GM12878 (cell line): ENCODE measurements around the gene EXOC1L. TPM values are rescaled to one million over a fixed set of nuclear protein-coding genes. Genes with fewer than 3 reads are reported as not detected.

Source experiments
- ATAC-seq: fragments of 200-7000 bp; cut with Tn5 transposase; 3 replicates; pipeline ENCODE4 v1.9.1; 2020; ENCODE audit warnings: mild to moderate bottlenecking, moderate library complexity
- BruUV-seq: library from RNA; stranded (reverse); fragments of 400-500 nt; replicated peaks from 2 replicates; lab custom pipeline; 2021; lab: Mats Ljungman, UMichigan
- CTCF ChIA-PET: fragments of 300-600 bp; sonication (Branson Sonifier 250); formaldehyde crosslinking; extraction: SDS; loops from one replicate; lab custom pipeline; 2021; ENCODE audit warnings: inconsistent platforms; lab: Yijun Ruan, JAX
- POLR2A ChIA-PET: fragments of 350-600 bp; formaldehyde crosslinking; extraction: SDS; loops from one replicate; lab custom pipeline; 2021; ENCODE audit warnings: inconsistent platforms; lab: Charles Lee
- RAD21 ChIA-PET: fragments of 300-600 bp; sonication (Branson Sonifier 250); formaldehyde crosslinking; loops from one replicate; lab custom pipeline; 2023; ENCODE audit warnings: antibody characterized with exemption; ENCODE audit not compliant: unreplicated experiment; lab: Charles Lee
- SMC1A ChIA-PET: fragments of 300-600 bp; sonication (Branson Sonifier 250); formaldehyde crosslinking; loops from one replicate; lab custom pipeline; 2023; ENCODE audit not compliant: unreplicated experiment, uncharacterized antibody; lab: Charles Lee
- DNase-seq: peaks from one replicate; pipeline ENCODE4 v3.0.0-alpha.2; 2011; ENCODE audit warnings: low read depth, low spot score
- FAIRE-seq: peaks from 3 replicates; lab custom pipeline; 2011; peaks lifted over from hg19 to GRCh38; lab: Jason Lieb, UNC
- H2AFZ ChIP-seq: 2 replicates; pipeline ENCODE4 v1.6.0; 2011; ENCODE audit warnings: low read depth, low read length, control low read depth; ENCODE audit not compliant: control insufficient read depth
- H3K27ac ChIP-seq: 2 replicates; pipeline ENCODE4 v1.5.1; 2011; ENCODE audit warnings: control low read depth; ENCODE audit not compliant: control insufficient read depth, insufficient read depth
- H3K27me3 ChIP-seq, 2 experiments: replicated peaks in 1 of 2; 2 replicates each; pipeline versions ENCODE4 v1.6.0 to v1.6.1; 2011; ENCODE audit warnings: low read length in 1 of 2; ENCODE audit not compliant: control insufficient read depth in 2 of 2, insufficient read depth in 2 of 2
- H3K36me3 ChIP-seq, 2 experiments: 2 replicates each; pipeline ENCODE4 v1.5.1; 2011; ENCODE audit warnings: low read length in 1 of 2; ENCODE audit not compliant: control insufficient read depth in 2 of 2, insufficient read depth in 2 of 2
- H3K4me1 ChIP-seq: 2 replicates; pipeline ENCODE4 v1.6.1; 2011; ENCODE audit warnings: mild to moderate bottlenecking, low read length, moderate library complexity, mixed read lengths; ENCODE audit not compliant: control insufficient read depth, insufficient read depth
- H3K4me2 ChIP-seq: 2 replicates; pipeline ENCODE4 v1.6.0; 2011; ENCODE audit warnings: control low read depth; ENCODE audit not compliant: control insufficient read depth, insufficient read depth
- H3K4me3 ChIP-seq: fragments of 200-600 bp; sonication (generic); 2 replicates; pipeline ENCODE4 v1.5.1; 2016
- H3K79me2 ChIP-seq: 2 replicates; pipeline ENCODE4 v1.6.0; 2011; ENCODE audit warnings: low read length; ENCODE audit not compliant: control insufficient read depth, insufficient read depth
- H3K9ac ChIP-seq: 2 replicates; pipeline ENCODE4 v1.8.0; 2011; ENCODE audit warnings: low read length, control low read depth, mixed read lengths; ENCODE audit not compliant: control insufficient read depth, insufficient read depth
- H3K9me3 ChIP-seq: replicated peaks from 3 replicates; pipeline ENCODE4 v1.5.1; 2011; ENCODE audit warnings: mild to moderate bottlenecking, low read length; ENCODE audit not compliant: control insufficient read depth, insufficient read depth
- H4K20me1 ChIP-seq: 2 replicates; pipeline ENCODE4 v1.6.0; 2011; ENCODE audit not compliant: control insufficient read depth, insufficient read depth
- ASH2L ChIP-seq: fragments of 300-600, 200-600 bp; sonication (generic); IDR thresholded peaks from 2 replicates; pipeline ENCODE4 v1.6.1; 2017; ENCODE audit warnings: low read depth, mild to moderate bottlenecking, borderline replicate concordance
- CBFB ChIP-seq: IDR thresholded peaks from 2 replicates; pipeline ENCODE4 v1.6.1; 2016; ENCODE audit warnings: antibody characterized with exemption, low read depth
- CHD2 ChIP-seq: IDR thresholded peaks from 2 replicates; pipeline ENCODE4 v1.6.1; 2011; ENCODE audit warnings: low read depth, low read length, improper control_type of control experiment, borderline replicate concordance
- CHD4 ChIP-seq: fragments of 200-600 bp; sonication (generic); IDR thresholded peaks from 2 replicates; pipeline ENCODE4 v1.6.1; 2016; ENCODE audit warnings: mild to moderate bottlenecking
- CREM ChIP-seq: IDR thresholded peaks from 2 replicates; pipeline ENCODE4 v1.6.1; 2014; ENCODE audit warnings: antibody characterized with exemption, low read depth
- CUX1 ChIP-seq: IDR thresholded peaks from 2 replicates; pipeline ENCODE4 v1.6.1; 2012; ENCODE audit warnings: improper control_type of control experiment, low read depth, low read length; ENCODE audit not compliant: insufficient replicate concordance
- DPF2 ChIP-seq: fragments of 450-650 bp; IDR thresholded peaks from 2 replicates; pipeline ENCODE4 v1.6.1; 2017; ENCODE audit warnings: mild to moderate bottlenecking
- ETV6 ChIP-seq, 2 experiments: fragments of 450-650 bp in 1 of 2; IDR thresholded peaks in 1 of 2; conservative IDR thresholded peaks in 1 of 2; 2 replicates each; pipeline ENCODE4 v1.6.1; 2014; ENCODE audit warnings: antibody characterized with exemption in 1 of 2, borderline replicate concordance in 1 of 2, low read depth in 1 of 2, mild to moderate bottlenecking in 1 of 2, moderate library complexity in 1 of 2
- JUND ChIP-seq: IDR thresholded peaks from 2 replicates; pipeline ENCODE4 v1.6.1; 2012; ENCODE audit warnings: low read depth, mild to moderate bottlenecking, low read length, improper control_type of control experiment, moderate library complexity
- LARP7 ChIP-seq: fragments of 450-650 bp; IDR thresholded peaks from 2 replicates; pipeline ENCODE4 v1.6.1; 2017; ENCODE audit warnings: mild to moderate bottlenecking
- MLLT1 ChIP-seq: fragments of 450-650 bp; IDR thresholded peaks from 2 replicates; pipeline ENCODE4 v1.6.1; 2016; ENCODE audit warnings: mild to moderate bottlenecking
- PAX5 ChIP-seq: IDR thresholded peaks from 2 replicates; pipeline ENCODE4 v1.6.1; 2011; ENCODE audit warnings: low read depth, low read length, borderline replicate concordance
- RB1 ChIP-seq: fragments of 450-650 bp; formaldehyde crosslinking; IDR thresholded peaks from 2 replicates; pipeline ENCODE4 v1.6.1; 2017; ENCODE audit warnings: mild to moderate bottlenecking, borderline replicate concordance
- RFX5 ChIP-seq: IDR thresholded peaks from 2 replicates; pipeline ENCODE4 v1.6.1; 2011; ENCODE audit warnings: low read depth, low read length, improper control_type of control experiment
- TCF12 ChIP-seq: IDR thresholded peaks from 2 replicates; pipeline ENCODE4 v1.6.1; 2011; ENCODE audit warnings: low read depth, mild to moderate bottlenecking, low read length
- YY1 ChIP-seq: IDR thresholded peaks from 2 replicates; pipeline ENCODE4 v1.6.1; 2011; ENCODE audit warnings: low read depth, mild to moderate bottlenecking, low read length
- ZSCAN29 ChIP-seq: fragments of 450-650 bp; IDR thresholded peaks from 2 replicates; pipeline ENCODE4 v1.6.1; 2017; ENCODE audit warnings: mild to moderate bottlenecking, moderate library complexity
- ZZZ3 ChIP-seq: IDR thresholded peaks from 2 replicates; pipeline ENCODE4 v1.6.1; 2011; ENCODE audit warnings: low read depth; ENCODE audit not compliant: control insufficient read depth, insufficient read length
- WGBS: methylation state at CpG from one replicate; pipeline ENCODE4 v1.1.6; 2016; ENCODE audit warnings: low lambda C conversion rate; ENCODE audit not compliant: insufficient replicate concordance, insufficient coverage; ENCODE audit errors: missing lambda C conversion rate; 5-methylcytosine and 5-hydroxymethylcytosine counted together
- in situ Hi-C: fragments of 300-500 bp; cut with MboI; formaldehyde crosslinking; loops from 9 replicates; pipeline ENCODE4 v1.14.3; 2018; ENCODE audit warnings: mixed read lengths
- intact Hi-C: fragments of 100-400 bp; cut with micrococcal nuclease; formaldehyde crosslinking; loops from one replicate; pipeline ENCODE4 v1.14.2; 2022; ENCODE audit not compliant: unreplicated experiment
- polyA plus RNA-seq, 11 experiments: library from polyadenylated mRNA; depleted of rRNA in 4 of 11; unstranded in 6 of 11; stranded (reverse) in 5 of 11; fragments of >200 nt; fragmentation: Nextera tagmentation in 4 of 11; fragmentation: Illumina TruSeq in 1 of 11; extraction: Ambion mirVana in 4 of 11; extraction: Trizol in 1 of 11; gene quantifications; 1 replicate in 1 of 11; 2 replicates in 10 of 11; pipeline versions ENCODE4 v1.2.1 to v1.2.3, GENCODE V29; 2011 to 2016; ENCODE audit warnings: inconsistent platforms in 2 of 11, missing spikeins in 2 of 11, low read depth in 1 of 11
- total RNA-seq, 4 experiments: library from RNA; depleted of rRNA in 3 of 4; stranded (reverse); fragments of >200 nt in 3 of 4; fragmentation: Illumina TruSeq in 1 of 4; extraction: Trizol in 1 of 4; gene quantifications; 2 replicates each; pipeline versions ENCODE4 v1.2.1 to v1.2.3, GENCODE V29; 2013 to 2021

The EXOC1L gene
- total and polyA plus RNA-seq, 10 of the 15 experiments (the other 5 are each of a cell fraction or from before 2014, with no cell fraction given) = not detected

- POLR2A ChIA-PET = no interaction called here
- Histone ChIP-seq H3K27ac (no peak overlapping the region), H3K4me3 (no peak overlapping the region), H4K20me1 (no peaks in the 10 kb centered on the region), H3K9me3 (no peaks in the 10 kb centered on the region), H3K79me2 (no peaks in the 10 kb centered on the region), H3K4me1 (no peaks in the 10 kb centered on the region), H3K9ac (no peak overlapping the region), H3K27me3 (no peaks in the 10 kb centered on the region), H3K36me3 (no peaks in the 10 kb centered on the region), H2AFZ (no peak overlapping the region), H3K4me2 (no peak overlapping the region)
- TF ChIP-seq CUX1 (no peak), RFX5 (no peak), ASH2L (no peak), ZSCAN29 (no peak), MLLT1 (no peak), CBFB (no peak), PAX5 (no peak), CHD4 (no peak), TCF12 (no peak), YY1 (no peak), CHD2 (no peak), LARP7 (no peak), RB1 (no peak), ETV6 (conservative IDR thresholded peaks at IDR 0.05 in 1 of 2, IDR thresholded peaks at IDR 0.05 in 1 of 2; ENCODE audit: borderline replicate concordance in 1 of 2, low read depth in 1 of 2) (no peak), CREM (no peak), DPF2 (no peak), JUND (no peak), ZZZ3 (no peak)
- no peak for ATAC-seq
- CTCF ChIA-PET = no interaction called here
- in situ Hi-C loops = no loop called here
- 0% methylated on average over 1 of the region's 1 CpG for WGBS
- RAD21 ChIA-PET = no interaction called here
- FAIRE-seq = no peak
- BruUV-seq = no TSS peak
- intact Hi-C loops = no loop called here
- no peak for DNase-seq
- SMC1A ChIA-PET = interaction anchor here (0.6 kb wide), 1 partner anchor 1177 kb away, joined by 3 read pairs; no protein-coding TSS in a partner anchor
Measured at GRCh38 chr4:55783584-55783983, 36.0 kb upstream of the EXOC1L start.
